RWPE1 (cell line): Measurements from ENCODE around the gene PDXP.

Source experiments
- CTCF ChIA-PET: fragments of 350-600 bp; sonication (Branson Sonifier 250); formaldehyde crosslinking; extraction: SDS; loops from one replicate; lab custom pipeline; 2021; lab: Yijun Ruan, JAX
- POLR2A ChIA-PET: fragments of 400-600 bp; formaldehyde crosslinking; extraction: SDS; loops from one replicate; lab custom pipeline; 2020; ENCODE audit warnings: antibody characterized with exemption; ENCODE audit not compliant: low non-redundant PET; lab: Yijun Ruan, JAX
- DNase-seq: peaks from one replicate; pipeline ENCODE4 v3.0.0; 2012; ENCODE audit warnings: low spot score
- H3K27ac ChIP-seq: fragments of 450-650 bp; 2 replicates; pipeline ENCODE4 v1.5.1; 2017
- TF ChIP-seq, protein P1 (sequence below): fragments of 450-650 bp; conservative IDR thresholded peaks from 2 replicates; pipeline ENCODE4 v1.5.1; 2017; ENCODE audit warnings: low read depth, mild to moderate bottlenecking

Gene PDXP

DNA sequence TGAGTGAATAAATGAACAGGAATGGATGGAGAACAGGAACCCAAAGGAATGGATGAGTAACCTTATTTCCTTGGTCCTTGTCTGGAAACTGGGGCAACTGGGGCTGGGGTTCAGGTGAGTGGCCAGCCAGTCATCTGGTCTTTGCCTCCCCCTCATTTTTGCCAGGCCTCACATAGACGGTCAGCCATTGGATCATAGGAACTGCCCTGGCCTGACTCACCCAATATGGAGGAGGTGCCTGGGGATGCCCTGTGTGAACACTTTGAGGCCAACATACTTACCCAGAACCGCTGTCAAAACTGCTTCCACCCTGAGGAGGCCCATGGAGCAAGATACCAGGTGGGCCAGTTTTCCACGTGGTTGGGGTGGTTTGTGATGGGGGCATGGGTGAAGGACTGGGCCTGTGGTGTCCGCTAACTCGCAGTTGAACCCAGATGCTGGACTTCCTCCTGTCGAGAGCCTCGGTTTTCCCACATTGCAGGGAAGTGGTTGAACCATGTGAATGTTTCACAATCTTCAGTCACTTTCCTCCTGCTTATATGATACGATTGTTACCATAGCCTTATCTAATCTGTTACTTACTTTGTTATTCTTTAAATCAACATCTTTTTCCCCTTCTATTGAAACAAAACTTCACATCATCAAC is 42.7 kb downstream of the PDXP start:
- TF ChIP-seq, protein P1, sequence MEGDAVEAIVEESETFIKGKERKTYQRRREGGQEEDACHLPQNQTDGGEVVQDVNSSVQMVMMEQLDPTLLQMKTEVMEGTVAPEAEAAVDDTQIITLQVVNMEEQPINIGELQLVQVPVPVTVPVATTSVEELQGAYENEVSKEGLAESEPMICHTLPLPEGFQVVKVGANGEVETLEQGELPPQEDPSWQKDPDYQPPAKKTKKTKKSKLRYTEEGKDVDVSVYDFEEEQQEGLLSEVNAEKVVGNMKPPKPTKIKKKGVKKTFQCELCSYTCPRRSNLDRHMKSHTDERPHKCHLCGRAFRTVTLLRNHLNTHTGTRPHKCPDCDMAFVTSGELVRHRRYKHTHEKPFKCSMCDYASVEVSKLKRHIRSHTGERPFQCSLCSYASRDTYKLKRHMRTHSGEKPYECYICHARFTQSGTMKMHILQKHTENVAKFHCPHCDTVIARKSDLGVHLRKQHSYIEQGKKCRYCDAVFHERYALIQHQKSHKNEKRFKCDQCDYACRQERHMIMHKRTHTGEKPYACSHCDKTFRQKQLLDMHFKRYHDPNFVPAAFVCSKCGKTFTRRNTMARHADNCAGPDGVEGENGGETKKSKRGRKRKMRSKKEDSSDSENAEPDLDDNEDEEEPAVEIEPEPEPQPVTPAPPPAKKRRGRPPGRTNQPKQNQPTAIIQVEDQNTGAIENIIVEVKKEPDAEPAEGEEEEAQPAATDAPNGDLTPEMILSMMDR = no peak
- ChIA-PET CTCF (no interaction called here), POLR2A (no interaction called here)
- DNase-seq = no peak
- no peak overlapping the region for H3K27ac ChIP-seq

DNA sequence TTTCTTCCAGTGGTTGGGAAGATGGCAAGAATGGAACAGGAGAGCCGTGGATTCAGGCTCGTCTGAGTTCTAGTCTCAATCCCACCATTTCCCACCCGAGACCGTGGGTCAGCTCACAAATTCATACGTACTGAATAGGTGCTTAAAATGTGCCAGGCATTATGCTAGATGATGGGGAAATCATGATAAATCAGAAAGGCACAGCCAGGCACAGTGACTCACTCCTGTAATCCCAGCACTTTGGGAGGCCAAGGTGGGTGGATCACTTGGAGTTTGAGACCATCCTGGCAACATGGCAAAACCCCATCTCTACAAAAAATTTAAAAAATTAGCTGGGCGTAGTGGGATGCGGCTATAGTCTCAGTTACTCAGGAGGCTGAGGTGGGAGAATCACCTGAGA is 45.4 kb downstream of the PDXP start:
- DNase-seq = no peak
- H3K27ac ChIP-seq = no peak overlapping the region
- TF ChIP-seq, protein P1 = no peak
- ChIA-PET POLR2A (no interaction called here), CTCF (interaction anchor here (0.6 to 0.8 kb wide), 3 partner anchors 21 to 78 kb away, joined by 3 to 4 read pairs (median 3); no protein-coding TSS in a partner anchor)

DNA sequence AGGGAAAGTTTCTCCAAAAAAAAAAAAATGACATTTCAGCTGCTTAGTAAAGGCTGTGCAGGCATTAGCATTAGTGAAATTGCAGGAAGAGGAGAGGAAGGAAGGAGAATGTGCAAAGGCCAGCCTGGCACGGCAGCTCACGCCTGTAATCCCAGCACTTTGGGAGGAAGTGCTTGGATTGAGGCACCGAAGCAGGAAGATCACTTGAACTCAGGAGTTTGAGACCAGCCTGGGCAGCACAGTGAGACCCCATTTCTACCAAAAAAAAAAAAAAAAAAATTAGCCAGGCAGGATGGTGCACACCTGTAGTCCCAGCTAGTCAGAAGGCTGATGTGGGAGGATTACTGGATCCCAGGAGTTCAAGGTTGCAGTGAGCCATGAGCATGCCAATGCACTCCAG is 46.1 kb downstream of the PDXP start:
- no peak for DNase-seq
- ChIA-PET POLR2A (no interaction called here), CTCF (interaction anchor here (0.8 kb wide), 1 partner anchor 74 kb away, joined by 3 read pairs; no protein-coding TSS in a partner anchor)
- H3K27ac ChIP-seq = no peak overlapping the region
- TF ChIP-seq, protein P1 = no peak

DNA sequence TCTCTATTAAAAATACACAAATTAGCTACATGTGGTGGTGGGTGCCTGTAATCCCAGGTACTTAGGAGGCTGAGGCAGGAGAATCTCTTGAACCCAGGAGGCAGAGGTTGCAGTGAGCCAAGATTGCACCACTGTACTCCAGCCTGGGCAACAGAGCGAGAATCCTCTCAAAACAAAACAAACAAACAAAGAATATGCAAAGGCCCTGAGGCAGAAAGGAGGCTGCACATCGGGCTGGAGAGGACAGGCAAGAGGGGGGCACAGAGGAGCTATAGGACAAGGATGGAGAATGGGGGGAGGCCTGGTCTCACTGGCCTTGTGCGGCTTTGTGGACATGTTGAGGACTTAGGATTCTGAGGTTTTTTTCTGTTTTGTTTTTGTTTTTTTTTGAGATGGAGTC is 46.7 kb downstream of the PDXP start:
- TF ChIP-seq, protein P1 = no peak
- POLR2A ChIA-PET = no interaction called here
- no peak overlapping the region for H3K27ac ChIP-seq
- CTCF ChIA-PET = no interaction called here
- no peak for DNase-seq

DNA sequence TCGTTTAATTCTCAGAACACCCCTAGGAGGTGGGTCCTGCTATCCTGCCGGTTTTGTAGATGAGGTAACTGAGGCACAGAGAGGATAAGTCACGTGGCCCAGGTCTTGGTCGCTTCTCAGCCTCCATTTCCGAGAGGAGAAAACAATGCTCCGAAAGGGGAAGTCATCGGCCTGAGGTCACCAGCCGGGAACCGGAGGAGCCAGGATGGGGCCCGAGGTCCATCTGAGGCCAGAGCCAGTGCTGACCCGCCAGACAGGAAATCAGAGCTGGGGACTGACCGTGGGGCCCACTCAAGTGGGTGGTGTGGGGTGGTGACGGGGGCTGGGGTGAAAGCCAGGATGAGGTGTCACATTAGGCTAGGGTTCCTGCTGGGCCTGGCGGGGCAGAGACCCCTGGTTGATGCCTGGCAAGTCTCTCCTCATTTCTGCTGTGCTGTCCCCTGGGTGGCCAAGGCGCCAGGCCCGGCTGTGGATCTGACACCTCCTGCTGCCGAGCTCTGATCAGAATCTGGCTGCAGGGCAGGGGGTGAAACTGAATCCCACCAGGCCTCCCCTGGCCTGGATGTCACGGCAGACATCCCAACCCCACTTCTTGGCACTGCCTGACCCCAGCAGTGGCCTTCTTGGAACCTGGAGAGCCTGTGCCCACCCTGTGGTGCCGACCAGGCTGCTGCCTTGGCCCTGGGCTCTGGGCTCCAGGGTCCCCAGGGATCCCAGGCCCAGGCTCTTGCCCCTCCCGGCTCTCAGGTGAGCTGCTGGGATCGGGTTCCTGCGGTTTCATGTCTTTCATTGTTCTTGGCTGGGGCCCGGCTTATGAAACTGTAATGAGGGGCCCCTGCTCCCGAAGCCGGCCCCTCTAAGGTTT is 50.3 kb downstream of the PDXP start:
- TF ChIP-seq, protein P1 = no peak
- DNase-seq = no peak
- H3K27ac ChIP-seq = no peak overlapping the region
- CTCF ChIA-PET = no interaction called here
- POLR2A ChIA-PET = no interaction called here

DNA sequence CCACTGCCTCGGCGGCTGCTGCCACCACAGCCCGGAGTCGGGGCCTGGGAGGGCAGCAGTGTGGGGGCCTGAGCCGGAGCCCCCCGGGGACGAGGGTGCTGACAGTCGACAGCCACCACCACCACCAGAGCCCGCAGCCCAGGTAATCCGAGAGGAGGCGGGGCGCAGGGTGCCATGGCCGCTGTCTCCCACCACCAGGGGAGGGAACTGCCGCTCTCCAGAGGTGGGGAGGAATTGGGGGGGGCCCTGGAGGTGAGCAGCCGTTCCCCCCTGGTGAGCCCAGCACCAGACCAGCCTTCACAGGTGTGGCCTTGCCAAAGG is 50.9 kb downstream of the PDXP start:
- CTCF ChIA-PET = no interaction called here
- POLR2A ChIA-PET = no interaction called here
- DNase-seq = no peak
- TF ChIP-seq, protein P1 = no peak
- H3K27ac ChIP-seq = no peak overlapping the region
